Measurements from ENCODE around the gene KPNA1. TPM values are rescaled to one million over a fixed set of nuclear protein-coding genes. Genes with fewer than 3 reads are reported as not detected.

KPNA1 gene
- polyA plus RNA-seq, 1 of the 3 experiments (the other 2 are of a cell fraction): 21.6 TPM

DNA sequence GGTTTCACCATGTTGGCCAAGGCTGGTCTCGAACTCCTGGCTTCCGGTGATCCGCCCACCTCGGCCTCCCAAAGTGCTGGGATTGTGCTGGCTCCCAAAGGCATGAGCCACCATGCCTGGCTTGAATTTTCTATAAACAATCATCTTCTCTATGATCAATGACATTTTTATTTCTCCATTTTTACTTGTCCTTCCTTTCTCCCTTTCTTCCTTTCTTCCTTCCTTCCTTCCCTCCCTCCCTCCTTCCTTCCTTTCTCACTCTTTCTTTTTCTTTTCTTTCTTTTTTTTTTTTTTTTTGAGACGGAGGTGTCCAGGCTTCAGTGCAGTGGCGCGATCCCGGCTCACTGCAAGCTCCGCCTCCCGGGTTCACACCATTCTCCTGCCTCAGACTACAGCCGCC, 8.6 kb upstream of the KPNA1 start:
- Histone ChIP-seq H3K36me3 (replicated peaks in 1 of 2; ENCODE audit: control insufficient read depth in 1 of 2, insufficient read depth in 2 of 2, low read length in 1 of 2) (peaks cover 0 to 4% of the 10 kb centered on the region in 2 experiments), H3K9me2 (peaks cover 4% of the 10 kb centered on the region; the same call in 1 of the 2 replicates), H3K9ac (no peak overlapping the region), H4K20me1 (ENCODE audit: insufficient read depth) (no peaks in the 10 kb centered on the region), H3K27me3 (ENCODE audit: insufficient read depth) (no peaks in the 10 kb centered on the region), H2AFZ (ENCODE audit: low read depth) (no peak overlapping the region), H3K79me2 (ENCODE audit: insufficient read depth) (no peaks in the 10 kb centered on the region), H3F3A (replicated peaks; ENCODE audit: insufficient read depth) (no peaks in the 10 kb centered on the region), H3K4me1 (ENCODE audit: control insufficient read depth in 1 of 2, insufficient read depth in 2 of 2, low read depth in 1 of 2, low read length in 1 of 2) (no peaks in the 10 kb centered on the region), H3K27ac (ENCODE audit: low read depth in 2 of 2, low read length in 1 of 2) (no peak overlapping the region), H3K4me2 (no peak overlapping the region), H3K9me3 (no peaks in the 10 kb centered on the region), H3K4me3 (ENCODE audit: low read depth in 2 of 2, low read length in 1 of 2) (no peak overlapping the region)
- TF ChIP-seq GABPA (IDR thresholded peaks at IDR 0.05; ENCODE audit: low read depth) (no peak), EP300 (IDR thresholded peaks at IDR 0.05; ENCODE audit: borderline replicate concordance in 1 of 2, low read depth in 1 of 2, low read length in 1 of 2) (no peak), POLR2AphosphoS5 (IDR thresholded peaks at IDR 0.05; ENCODE audit: low read depth, low read length) (no peak), ZBTB33 (IDR thresholded peaks at IDR 0.05; ENCODE audit: borderline replicate concordance, low read depth) (no peak), GATA2 (CRISPR knock-in tag; IDR thresholded peaks at IDR 0.05) (no peak), FOXJ3 (CRISPR knock-in tag; IDR thresholded peaks at IDR 0.05) (no peak), USF2 (IDR thresholded peaks at IDR 0.05; ENCODE audit: borderline replicate concordance, low read depth, low read length) (no peak), FOXM1 (IDR thresholded peaks at IDR 0.05; ENCODE audit: low read depth) (no peak), MAX (IDR thresholded peaks at IDR 0.05; ENCODE audit: low read depth) (no peak), ELF1 (IDR thresholded peaks at IDR 0.05) (no peak), EZH2phosphoT487 (IDR thresholded peaks at IDR 0.05; ENCODE audit: borderline replicate concordance, low read depth) (no peak), TCF12 (IDR thresholded peaks at IDR 0.05) (no peak), CHD2 (IDR thresholded peaks at IDR 0.05; ENCODE audit: low read length, partially characterized antibody) (no peak), CTCF (IDR thresholded peaks at IDR 0.05) (no peak), RAD21 (IDR thresholded peaks at IDR 0.05; ENCODE audit: low read length) (no peak), FOSL2 (IDR thresholded peaks at IDR 0.05; ENCODE audit: borderline replicate concordance, low read depth) (no peak), JUND (IDR thresholded peaks at IDR 0.05) (no peak), NRF1 (IDR thresholded peaks at IDR 0.05; ENCODE audit: low read depth, low read length) (no peak), IRF3 (IDR thresholded peaks at IDR 0.05; ENCODE audit: low read depth, low read length) (no peak)
- TF ChIP-seq, protein P1, sequence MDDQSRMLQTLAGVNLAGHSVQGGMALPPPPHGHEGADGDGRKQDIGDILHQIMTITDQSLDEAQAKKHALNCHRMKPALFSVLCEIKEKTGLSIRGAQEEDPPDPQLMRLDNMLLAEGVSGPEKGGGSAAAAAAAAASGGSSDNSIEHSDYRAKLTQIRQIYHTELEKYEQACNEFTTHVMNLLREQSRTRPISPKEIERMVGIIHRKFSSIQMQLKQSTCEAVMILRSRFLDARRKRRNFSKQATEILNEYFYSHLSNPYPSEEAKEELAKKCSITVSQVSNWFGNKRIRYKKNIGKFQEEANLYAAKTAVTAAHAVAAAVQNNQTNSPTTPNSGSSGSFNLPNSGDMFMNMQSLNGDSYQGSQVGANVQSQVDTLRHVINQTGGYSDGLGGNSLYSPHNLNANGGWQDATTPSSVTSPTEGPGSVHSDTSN (IDR thresholded peaks at IDR 0.05): no peak
- ChIA-PET POLR2A (no interaction called here), CTCF (no interaction called here)
- 93% methylated on average over 11 of the region's 11 CpGs for WGBS (ENCODE audit: low lambda C conversion rate)
- no peak for DNase-seq

Data from SK-N-SH (cell line).